ENCODE results near the gene SPSB2.

Gene SPSB2

GRCh38 chr12:6851153-6851920 lies 21.8 kb downstream of the SPSB2 start, which contains the start of gene CDCA3:
Gene CDCA3 (minus strand): TSS chr12:6851286. CDS start chr12:6850952, 334 bp downstream.
- H3K4me3 ChIP-seq (ENCODE audit: low read depth, low read length), result peak within 1 kb of the TSS; percentile 83
- no peak for TF ChIP-seq CTCF (IDR thresholded peaks at IDR 0.05; ENCODE audit: low read depth, low read length, missing control alignments)

GRCh38 chr12:6850796-6851152 lies 22.3 kb downstream of the SPSB2 start:
- TF ChIP-seq CTCF (IDR thresholded peaks at IDR 0.05; ENCODE audit: low read depth, low read length, missing control alignments), result no peak
- H3K4me3 ChIP-seq (ENCODE audit: low read depth, low read length), result peak overlapping the region; percentile 83
- DNase-seq (ENCODE audit: low read depth), result no peak

More at GRCh38 chr12:6851153-6851920, 21.8 kb downstream of the SPSB2 start, which contains the start of gene CDCA3:
- peak; percentile 98 for DNase-seq (ENCODE audit: low read depth)

- TF ChIP-seq CTCF (IDR thresholded peaks at IDR 0.05; ENCODE audit: low read depth, low read length, missing control alignments), result no peak
- H3K4me3 ChIP-seq (ENCODE audit: low read depth, low read length), result peak overlapping the region; percentile 83
- DNase-seq (ENCODE audit: low read depth), result no peak
Measured at GRCh38 chr12:6849976-6850560, 23.0 kb downstream of the SPSB2 start.

- H3K4me3 ChIP-seq (ENCODE audit: low read depth, low read length), result peak overlapping the region; percentile 83; the same call in 1 of the 2 replicates
- DNase-seq (ENCODE audit: low read depth), result no peak
- TF ChIP-seq CTCF (IDR thresholded peaks at IDR 0.05; ENCODE audit: low read depth, low read length, missing control alignments), result no peak
Measured at GRCh38 chr12:6849427-6849826, 23.7 kb downstream of the SPSB2 start.

GRCh38 chr12:6847676-6848075 lies 25.4 kb downstream of the SPSB2 start:
- no peak for TF ChIP-seq CTCF (IDR thresholded peaks at IDR 0.05; ENCODE audit: low read depth, low read length, missing control alignments)
- DNase-seq (ENCODE audit: low read depth), result no peak
- no peak overlapping the region for H3K4me3 ChIP-seq (ENCODE audit: low read depth, low read length)

GRCh38 chr12:6846316-6846869 lies 26.7 kb downstream of the SPSB2 start:
- no peak for TF ChIP-seq CTCF (IDR thresholded peaks at IDR 0.05; ENCODE audit: low read depth, low read length, missing control alignments)
- no peak overlapping the region for H3K4me3 ChIP-seq (ENCODE audit: low read depth, low read length)
- DNase-seq (ENCODE audit: low read depth), result no peak
